Measurements from ENCODE around the gene PCDHGA10. TPM values are rescaled to one million over a fixed set of nuclear protein-coding genes. Genes with fewer than 3 reads are reported as not detected.
A peak's percentile ranks its signal among the peaks of the same experiment; 100 is the strongest.
"Not testable (repeated sequence)": the region's sequence is repeated elsewhere in the genome, so short reads cannot be mapped to it uniquely, and the experiment has no call there.

Gene PCDHGA10
- total RNA-seq, 1 experiment from 2014 or later = 3.8 TPM

- TF ChIP-seq CTCF (IDR thresholded peaks at IDR 0.05 in 2 of 3, conservative IDR thresholded peaks at IDR 0.05 in 1 of 3; ENCODE audit: borderline replicate concordance in 1 of 3, insufficient read depth in 1 of 3, low read depth in 2 of 3, low read length in 2 of 3) (no peak), ZBTB33 (IDR thresholded peaks at IDR 0.05; ENCODE audit: extremely low read depth, insufficient replicate concordance, low read length) (no peak), RAD21 (IDR thresholded peaks at IDR 0.05; ENCODE audit: low read depth) (no peak), CEBPB (IDR thresholded peaks at IDR 0.05; ENCODE audit: low read depth) (no peak), FOSL1 (IDR thresholded peaks at IDR 0.05; ENCODE audit: low read depth) (no peak), JUND (IDR thresholded peaks at IDR 0.05) (no peak), MAX (IDR thresholded peaks at IDR 0.05) (no peak), TCF7L2 (IDR thresholded peaks at IDR 0.05; ENCODE audit: borderline replicate concordance, extremely low read depth, insufficient read depth, insufficient read length) (no peak)
Measured at GRCh38 chr5:141374627-141375026, 38.2 kb upstream of the PCDHGA10 start (continued).

- H3K4me3 ChIP-seq (replicated peaks in 1 of 2; ENCODE audit: low read depth in 1 of 2, low read length in 2 of 2); H3K36me3 ChIP-seq (ENCODE audit: control insufficient read depth in 1 of 2, insufficient read depth in 2 of 2, low read length in 2 of 2); H3K4me2 ChIP-seq (ENCODE audit: low read length); H3K79me2 ChIP-seq (ENCODE audit: insufficient read depth, low read length); H4K20me1 ChIP-seq (ENCODE audit: insufficient read depth); intact Hi-C loops (cut with micrococcal nuclease); H3K4me1 ChIP-seq (ENCODE audit: control insufficient read depth in 1 of 2, insufficient read depth in 2 of 2, low read length in 2 of 2); BruUV-seq (replicated peaks); H3K9me2 ChIP-seq (ENCODE audit: insufficient read depth); H3K27ac ChIP-seq (ENCODE audit: low read depth, low read length); H3K9me3 ChIP-seq (ENCODE audit: control insufficient read depth in 1 of 2, insufficient read depth in 1 of 2, low read depth in 1 of 2, low read length in 2 of 2); RAD21 ChIA-PET (ENCODE audit: low non-redundant PET in 1 of 2, low total read pairs in 2 of 2, uncharacterized antibody in 2 of 2, unreplicated experiment in 2 of 2); POLR2A ChIA-PET; DNase-seq (ENCODE audit: low read depth, low spot score); H3K27me3 ChIP-seq (ENCODE audit: insufficient read depth, low read length); ATAC-seq; CTCF ChIA-PET; H2AFZ ChIP-seq (ENCODE audit: low read depth, low read length, poor library complexity, severe bottlenecking); H3K9ac ChIP-seq (ENCODE audit: low read length): not testable (repeated sequence)
- TF ChIP-seq CTCF (IDR thresholded peaks at IDR 0.05 in 2 of 3, conservative IDR thresholded peaks at IDR 0.05 in 1 of 3; ENCODE audit: borderline replicate concordance in 1 of 3, insufficient read depth in 1 of 3, low read depth in 2 of 3, low read length in 2 of 3) = peak in 1 of 3 experiments; percentile 21; a peak in 1 of 6 replicates
Measured at GRCh38 chr5:141375444-141376155, 37.2 kb upstream of the PCDHGA10 start.
